Ovary (tissue), 9 donors: ENCODE results near the gene RNF11. TPM values are rescaled to one million over a fixed set of nuclear protein-coding genes. Genes with fewer than 3 reads are reported as not detected.
"Not testable (repeated sequence)": the region's sequence is repeated elsewhere in the genome, so short reads cannot be mapped to it uniquely, and the experiment has no call there.

ENCODE experiments used
- DNase-seq, 5 donors: peaks; one replicate each; pipeline ENCODE4 v3.0.0-alpha.2; 2019 to 2020
- H3K27ac ChIP-seq, 2 donors: fragments of 200-600 bp; one replicate each; pipeline versions ENCODE4 v1.5.1 to v1.8.0; 2019 to 2022
- H3K27me3 ChIP-seq: fragments of 200-600 bp; one replicate; pipeline ENCODE4 v1.8.0; 2022
- H3K36me3 ChIP-seq: fragments of 200-600 bp; sonication (generic); one replicate; pipeline ENCODE4 v1.5.1; 2019
- H3K4me1 ChIP-seq: one replicate; pipeline ENCODE4 v1.8.1; 2013; ENCODE audit warnings: mild to moderate bottlenecking, moderate library complexity; ENCODE audit not compliant: insufficient read depth
- H3K4me3 ChIP-seq: fragments of 200-600 bp; sonication (generic); one replicate; pipeline ENCODE4 v1.5.1; 2017
- H3K9me3 ChIP-seq, 2 donors: fragments of 200-600 bp in 1 of 2; sonication (generic) in 1 of 2; one replicate each; pipeline versions ENCODE4 v1.5.1 to v1.8.1; 2013 to 2019; ENCODE audit warnings: mild to moderate bottlenecking in 1 of 2, moderate library complexity in 1 of 2
- EP300 ChIP-seq: sonication (generic); formaldehyde crosslinking; IDR thresholded peaks from one replicate; pipeline ENCODE4 v1.6.1; 2017; ENCODE audit warnings: antibody characterized with exemption
- POLR2A ChIP-seq: fragments of 450-650 bp; IDR thresholded peaks from one replicate; pipeline ENCODE4 v1.6.1; 2017; ENCODE audit warnings: antibody characterized with exemption, mild to moderate bottlenecking, moderate library complexity
- WGBS, 3 donors: extraction: QIAGEN DNeasy Blood & Tissue Kit in 1 of 3; methylation state at CpG; one replicate each; pipeline versions ENCODE4 v1.1.5 to v1.1.7; 2013 to 2017; 5-methylcytosine and 5-hydroxymethylcytosine counted together
- intact Hi-C, 4 donors: fragments of 100-400 bp; cut with DNase I; formaldehyde crosslinking; loops; one replicate each; pipeline versions ENCODE4 v1.11.0 to v1.15.1; 2022 to 2023
- polyA plus RNA-seq, 2 donors: library from polyadenylated mRNA; stranded (reverse); fragments of 200-250 nt in 1 of 2; fragments of 350-450 nt in 1 of 2; fragmentation: Illumina TruSeq in 1 of 2; extraction: RNeasy Lipid Tissue Mini Kit (QIAGEN cat#74804) in 1 of 2; gene quantifications; one replicate each; pipeline ENCODE4 v1.2.3, GENCODE V29; 2013 to 2014
- total RNA-seq, 7 donors: library from RNA; depleted of rRNA in 2 of 7; stranded (reverse); fragments of >200 nt in 2 of 7; fragmentation: NEBNext Ultra II Directional in 3 of 7; extraction: Animal tissue kit (Norgen Biotek cat#: 25700) in 3 of 7; gene quantifications; one replicate each; pipeline versions ENCODE4 v1.1.0 to v1.2.4, GENCODE V29; 2016 to 2023
- TF ChIP-seq, protein P1 (sequence below), 3 donors: fragments of 450-650 bp in 2 of 3; fragments of 200-600 bp in 1 of 3; IDR thresholded peaks; one replicate each; pipeline versions ENCODE4 v1.5.1 to v1.8.0; 2016 to 2022; ENCODE audit warnings: antibody characterized with exemption in 3 of 3, mild to moderate bottlenecking in 1 of 3
- donor health status: DM: no; HTN: no; CAD: no; lungs with moderate emphysema.
- donor health status: DM: no; HTN: no; CAD: no.
- donor health status: Bipolar disorder and iron deficiency.
- donor health status: DM: yes; HTN: yes; CAD: no.
- donor health status: DM: no; HTN: no; CAD: no.
- donor health status: DM: yes; HTN: yes; CAD: no.

The RNF11 gene
- total and polyA plus RNA-seq, 9 donors = 108 to 209 (median 126) TPM

DNA sequence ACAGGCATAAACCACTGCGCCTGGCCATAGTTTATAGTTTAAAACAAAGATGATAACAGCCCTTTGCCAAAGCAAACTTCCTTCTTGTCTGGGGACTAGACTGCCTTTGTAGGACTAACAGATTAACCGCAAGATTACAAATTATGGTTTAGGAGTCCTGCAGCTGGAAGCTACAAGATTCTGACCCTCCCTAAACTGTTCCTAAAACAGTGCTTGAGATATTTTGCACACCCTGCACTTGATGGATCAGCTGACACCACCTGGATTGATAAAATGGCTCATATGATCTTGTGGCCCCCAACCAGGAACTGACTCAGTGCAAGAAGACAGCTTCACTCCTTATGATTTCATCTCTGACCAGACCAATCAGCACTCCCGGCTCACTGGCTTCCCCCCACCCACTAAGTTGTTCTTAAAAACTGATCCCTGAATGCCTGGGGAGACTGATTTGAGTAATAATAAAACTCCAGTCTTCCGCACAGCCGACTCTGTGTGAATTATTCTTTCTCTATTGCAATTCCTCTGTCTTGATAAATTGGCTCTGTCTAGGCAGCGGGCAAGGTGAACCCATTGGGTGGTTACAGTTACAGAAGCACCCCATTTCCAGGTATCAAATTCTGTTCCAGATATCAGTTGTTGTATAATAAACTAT is 13.8 kb upstream of the RNF11 start:
- H3K9me3 ChIP-seq = no peaks in the 10 kb centered on the region

GRCh38 chr1:51222809-51223208 is 13.3 kb upstream of the RNF11 start:
- intact Hi-C loops = no loop called here
- Histone ChIP-seq H3K27ac (no peak overlapping the region), H3K36me3 (no peaks in the 10 kb centered on the region), H3K4me1 (no peaks in the 10 kb centered on the region), H3K9me3 (no peaks in the 10 kb centered on the region), H3K27me3 (no peaks in the 10 kb centered on the region), H3K4me3 (no peak overlapping the region)
- 88 to 90% (median 89%) methylated on average over 3 of the region's 3 CpGs for WGBS, 3 donors
- TF ChIP-seq, protein P1, sequence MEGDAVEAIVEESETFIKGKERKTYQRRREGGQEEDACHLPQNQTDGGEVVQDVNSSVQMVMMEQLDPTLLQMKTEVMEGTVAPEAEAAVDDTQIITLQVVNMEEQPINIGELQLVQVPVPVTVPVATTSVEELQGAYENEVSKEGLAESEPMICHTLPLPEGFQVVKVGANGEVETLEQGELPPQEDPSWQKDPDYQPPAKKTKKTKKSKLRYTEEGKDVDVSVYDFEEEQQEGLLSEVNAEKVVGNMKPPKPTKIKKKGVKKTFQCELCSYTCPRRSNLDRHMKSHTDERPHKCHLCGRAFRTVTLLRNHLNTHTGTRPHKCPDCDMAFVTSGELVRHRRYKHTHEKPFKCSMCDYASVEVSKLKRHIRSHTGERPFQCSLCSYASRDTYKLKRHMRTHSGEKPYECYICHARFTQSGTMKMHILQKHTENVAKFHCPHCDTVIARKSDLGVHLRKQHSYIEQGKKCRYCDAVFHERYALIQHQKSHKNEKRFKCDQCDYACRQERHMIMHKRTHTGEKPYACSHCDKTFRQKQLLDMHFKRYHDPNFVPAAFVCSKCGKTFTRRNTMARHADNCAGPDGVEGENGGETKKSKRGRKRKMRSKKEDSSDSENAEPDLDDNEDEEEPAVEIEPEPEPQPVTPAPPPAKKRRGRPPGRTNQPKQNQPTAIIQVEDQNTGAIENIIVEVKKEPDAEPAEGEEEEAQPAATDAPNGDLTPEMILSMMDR (IDR thresholded peaks at IDR 0.05) = no peak
- TF ChIP-seq EP300 = no peak
- TF ChIP-seq POLR2A = no peak
- no peak for DNase-seq

More for the DNA sequence above, 13.8 kb upstream of the RNF11 start:
- no peak overlapping the region for H3K27ac ChIP-seq
- DNase-seq = no peak
- TF ChIP-seq, protein P1 (IDR thresholded peaks at IDR 0.05) = no peak
- TF ChIP-seq POLR2A (no peak), EP300 (no peak)
- H3K36me3 ChIP-seq = no peaks in the 10 kb centered on the region
- H3K4me3 ChIP-seq = no peak overlapping the region
- 87 to 91% (median 91%) methylated on average over 6 of the region's 6 CpGs for WGBS, 3 donors
- no peaks in the 10 kb centered on the region for H3K4me1 ChIP-seq
- H3K27me3 ChIP-seq = no peaks in the 10 kb centered on the region
- intact Hi-C loops = no loop called here

DNA sequence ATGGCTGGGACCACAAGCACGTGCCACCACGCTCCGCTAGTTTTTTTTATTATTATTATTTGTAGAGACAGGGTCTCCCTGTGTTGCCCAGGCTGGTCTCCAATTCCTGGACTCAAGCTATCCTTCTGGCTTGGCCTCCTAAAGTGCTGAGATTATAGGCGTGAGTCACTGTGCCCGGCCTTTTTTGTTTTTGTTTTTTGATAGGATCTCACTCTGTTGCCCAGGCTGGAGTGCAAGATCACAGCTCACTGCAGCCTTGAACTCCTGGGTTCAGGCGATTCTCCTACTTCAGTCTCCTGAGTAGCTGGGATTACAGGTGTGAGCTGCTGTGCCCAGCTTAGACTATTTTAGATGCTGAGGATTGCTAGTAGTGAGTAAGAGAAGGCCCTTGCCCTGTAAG is 11.8 kb upstream of the RNF11 start:
- no peak for DNase-seq
- H3K27me3 ChIP-seq = no peaks in the 10 kb centered on the region
- intact Hi-C loops = no loop called here
- TF ChIP-seq POLR2A (no peak), EP300 (no peak)
- TF ChIP-seq, protein P1 (IDR thresholded peaks at IDR 0.05) = no peak
- 87 to 90% (median 87%) methylated on average over 6 of the region's 6 CpGs for WGBS, 3 donors
- no peak overlapping the region for H3K4me3 ChIP-seq
- H3K36me3 ChIP-seq = no peaks in the 10 kb centered on the region
- no peaks in the 10 kb centered on the region for H3K9me3 ChIP-seq
- no peaks in the 10 kb centered on the region for H3K4me1 ChIP-seq
- no peak overlapping the region for H3K27ac ChIP-seq

GRCh38 chr1:51227231-51227960 is 8.7 kb upstream of the RNF11 start:
- H3K27ac ChIP-seq, H3K4me3 ChIP-seq: not testable (repeated sequence)
- WGBS, 3 donors = 83 to 89% (median 87%) methylated on average over 15 of the region's 15 CpGs

GRCh38 chr1:51228471-51228870 is 7.6 kb upstream of the RNF11 start:
- WGBS, 3 donors = 85 to 90% (median 87%) methylated on average over 10 to 11 of the region's 11 CpGs
- intact Hi-C loops, H3K4me3 ChIP-seq, H3K9me3 ChIP-seq, H3K27me3 ChIP-seq, H3K36me3 ChIP-seq, H3K27ac ChIP-seq, DNase-seq, H3K4me1 ChIP-seq: not testable (repeated sequence)

More at GRCh38 chr1:51227231-51227960, 8.7 kb upstream of the RNF11 start:
- H3K36me3 ChIP-seq, intact Hi-C loops, H3K9me3 ChIP-seq, DNase-seq, H3K4me1 ChIP-seq, H3K27me3 ChIP-seq: not testable (repeated sequence)
